GM12878 (cell line): ENCODE data around the gene SUCO. TPM values are rescaled to one million over a fixed set of nuclear protein-coding genes. Genes with fewer than 3 reads are reported as not detected.
A peak's percentile ranks its signal among the peaks of the same experiment; 100 is the strongest.

Experiments used
- ATAC-seq: fragments of 200-7000 bp; cut with Tn5 transposase; 3 replicates; pipeline ENCODE4 v1.9.1; 2020; ENCODE audit warnings: mild to moderate bottlenecking, moderate library complexity
- Bru-seq: library from RNA; stranded (reverse); fragments of 400-500 nt; gene quantifications from one replicate; lab custom pipeline; 2021; lab: Mats Ljungman, UMichigan
- BruChase-seq, 2 experiments: library from RNA; stranded (reverse); fragments of 400-500 nt; gene quantifications; one replicate each; lab custom pipeline; 2021; lab: Mats Ljungman, UMichigan
- BruUV-seq: library from RNA; stranded (reverse); fragments of 400-500 nt; replicated peaks from 2 replicates; lab custom pipeline; 2021; lab: Mats Ljungman, UMichigan
- CTCF ChIA-PET: fragments of 300-600 bp; sonication (Branson Sonifier 250); formaldehyde crosslinking; extraction: SDS; loops from one replicate; lab custom pipeline; 2021; ENCODE audit warnings: inconsistent platforms; lab: Yijun Ruan, JAX
- POLR2A ChIA-PET: fragments of 350-600 bp; formaldehyde crosslinking; extraction: SDS; loops from one replicate; lab custom pipeline; 2021; ENCODE audit warnings: inconsistent platforms; lab: Charles Lee
- RAD21 ChIA-PET: fragments of 300-600 bp; sonication (Branson Sonifier 250); formaldehyde crosslinking; loops from one replicate; lab custom pipeline; 2023; ENCODE audit warnings: antibody characterized with exemption; ENCODE audit not compliant: unreplicated experiment; lab: Charles Lee
- SMC1A ChIA-PET: fragments of 300-600 bp; sonication (Branson Sonifier 250); formaldehyde crosslinking; loops from one replicate; lab custom pipeline; 2023; ENCODE audit not compliant: unreplicated experiment, uncharacterized antibody; lab: Charles Lee
- DNase-seq: peaks from one replicate; pipeline ENCODE4 v3.0.0-alpha.2; 2011; ENCODE audit warnings: low read depth, low spot score
- FAIRE-seq: peaks from 3 replicates; lab custom pipeline; 2011; peaks lifted over from hg19 to GRCh38; lab: Jason Lieb, UNC
- H2AFZ ChIP-seq: 2 replicates; pipeline ENCODE4 v1.6.0; 2011; ENCODE audit warnings: low read depth, low read length, control low read depth; ENCODE audit not compliant: control insufficient read depth
- H3K27ac ChIP-seq: 2 replicates; pipeline ENCODE4 v1.5.1; 2011; ENCODE audit warnings: control low read depth; ENCODE audit not compliant: control insufficient read depth, insufficient read depth
- H3K27me3 ChIP-seq, 2 experiments: replicated peaks in 1 of 2; 2 replicates each; pipeline versions ENCODE4 v1.6.0 to v1.6.1; 2011; ENCODE audit warnings: low read length in 1 of 2; ENCODE audit not compliant: control insufficient read depth in 2 of 2, insufficient read depth in 2 of 2
- H3K36me3 ChIP-seq, 2 experiments: 2 replicates each; pipeline ENCODE4 v1.5.1; 2011; ENCODE audit warnings: low read length in 1 of 2; ENCODE audit not compliant: control insufficient read depth in 2 of 2, insufficient read depth in 2 of 2
- H3K4me1 ChIP-seq: 2 replicates; pipeline ENCODE4 v1.6.1; 2011; ENCODE audit warnings: mild to moderate bottlenecking, low read length, moderate library complexity, mixed read lengths; ENCODE audit not compliant: control insufficient read depth, insufficient read depth
- H3K4me2 ChIP-seq: 2 replicates; pipeline ENCODE4 v1.6.0; 2011; ENCODE audit warnings: control low read depth; ENCODE audit not compliant: control insufficient read depth, insufficient read depth
- H3K4me3 ChIP-seq: fragments of 200-600 bp; sonication (generic); 2 replicates; pipeline ENCODE4 v1.5.1; 2016
- H3K79me2 ChIP-seq: 2 replicates; pipeline ENCODE4 v1.6.0; 2011; ENCODE audit warnings: low read length; ENCODE audit not compliant: control insufficient read depth, insufficient read depth
- H3K9ac ChIP-seq: 2 replicates; pipeline ENCODE4 v1.8.0; 2011; ENCODE audit warnings: low read length, control low read depth, mixed read lengths; ENCODE audit not compliant: control insufficient read depth, insufficient read depth
- H3K9me3 ChIP-seq: replicated peaks from 3 replicates; pipeline ENCODE4 v1.5.1; 2011; ENCODE audit warnings: mild to moderate bottlenecking, low read length; ENCODE audit not compliant: control insufficient read depth, insufficient read depth
- H4K20me1 ChIP-seq: 2 replicates; pipeline ENCODE4 v1.6.0; 2011; ENCODE audit not compliant: control insufficient read depth, insufficient read depth
- ATF7 ChIP-seq: fragments of 450-650 bp; IDR thresholded peaks from 2 replicates; pipeline ENCODE4 v1.6.1; 2016; ENCODE audit warnings: low read depth, mild to moderate bottlenecking
- CBX3 ChIP-seq: fragments of 200-600 bp; sonication (generic); IDR thresholded peaks from 2 replicates; pipeline ENCODE4 v1.6.1; 2016; ENCODE audit warnings: low read depth, borderline replicate concordance
- CBX5 ChIP-seq: sonication (generic); IDR thresholded peaks from 2 replicates; pipeline ENCODE4 v1.6.1; 2016; ENCODE audit warnings: low read depth, moderate library complexity, mild to moderate bottlenecking, inconsistent platforms
- CEBPB ChIP-seq, 2 experiments: fragments of 150-350 bp in 1 of 2; IDR thresholded peaks; 2 replicates each; pipeline ENCODE4 v1.6.1; 2012 to 2014; ENCODE audit warnings: low read depth in 2 of 2, low read length in 2 of 2, borderline replicate concordance in 1 of 2, inconsistent platforms in 1 of 2
- CREM ChIP-seq: IDR thresholded peaks from 2 replicates; pipeline ENCODE4 v1.6.1; 2014; ENCODE audit warnings: antibody characterized with exemption, low read depth
- ELK1 ChIP-seq: IDR thresholded peaks from 2 replicates; pipeline ENCODE4 v1.6.1; 2012; ENCODE audit warnings: low read depth, low read length, improper control_type of control experiment
- EZH2 ChIP-seq: IDR thresholded peaks from 2 replicates; pipeline ENCODE4 v1.6.1; 2012; ENCODE audit warnings: low read depth, mild to moderate bottlenecking, control low read depth, inconsistent platforms, low read length, borderline replicate concordance; ENCODE audit not compliant: control insufficient read depth
- MTA2 ChIP-seq: fragments of 450-650 bp; IDR thresholded peaks from 2 replicates; pipeline ENCODE4 v1.6.1; 2016; ENCODE audit warnings: low read depth, mild to moderate bottlenecking, moderate library complexity
- NFYA ChIP-seq: IDR thresholded peaks from 2 replicates; pipeline ENCODE4 v1.6.1; 2011; ENCODE audit warnings: low read depth, mild to moderate bottlenecking, low read length, improper control_type of control experiment, borderline replicate concordance
- RFX5 ChIP-seq: IDR thresholded peaks from 2 replicates; pipeline ENCODE4 v1.6.1; 2011; ENCODE audit warnings: low read depth, low read length, improper control_type of control experiment
- TCF3 ChIP-seq: IDR thresholded peaks from 2 replicates; pipeline ENCODE4 v1.6.1; 2012; ENCODE audit warnings: low read depth, mild to moderate bottlenecking, low read length, borderline replicate concordance; ENCODE audit not compliant: insufficient read depth
- TCF7 ChIP-seq: IDR thresholded peaks from 2 replicates; pipeline ENCODE4 v1.6.1; 2014; ENCODE audit warnings: antibody characterized with exemption, borderline replicate concordance
- USF2 ChIP-seq: IDR thresholded peaks from 2 replicates; pipeline ENCODE4 v1.6.1; 2011; ENCODE audit warnings: low read depth, low read length, improper control_type of control experiment, borderline replicate concordance
- WRNIP1 ChIP-seq: IDR thresholded peaks from 2 replicates; pipeline ENCODE4 v1.6.1; 2011; ENCODE audit warnings: low read depth, low read length, improper control_type of control experiment, borderline replicate concordance
- WGBS: methylation state at CpG from one replicate; pipeline ENCODE4 v1.1.6; 2016; ENCODE audit warnings: low lambda C conversion rate; ENCODE audit not compliant: insufficient replicate concordance, insufficient coverage; ENCODE audit errors: missing lambda C conversion rate; 5-methylcytosine and 5-hydroxymethylcytosine counted together
- in situ Hi-C: fragments of 300-500 bp; cut with MboI; formaldehyde crosslinking; loops from 9 replicates; pipeline ENCODE4 v1.14.3; 2018; ENCODE audit warnings: mixed read lengths
- intact Hi-C: fragments of 100-400 bp; cut with micrococcal nuclease; formaldehyde crosslinking; loops from one replicate; pipeline ENCODE4 v1.14.2; 2022; ENCODE audit not compliant: unreplicated experiment
- long read RNA-seq, 2 experiments: library from polyadenylated mRNA; unstranded; transcript quantifications; one replicate each; pipeline ENCODE4 v2.0.0, GENCODE V29; 2019 to 2020
- polyA minus RNA-seq, 3 experiments: library from RNA; depleted of rRNA, polyadenylated mRNA; stranded (reverse); fragments of >200 nt; gene quantifications; 2 replicates each; pipeline ENCODE4 v1.2.3, GENCODE V29; 2011
- polyA plus RNA-seq, 11 experiments: library from polyadenylated mRNA; depleted of rRNA in 4 of 11; unstranded in 6 of 11; stranded (reverse) in 5 of 11; fragments of >200 nt; fragmentation: Nextera tagmentation in 4 of 11; fragmentation: Illumina TruSeq in 1 of 11; extraction: Ambion mirVana in 4 of 11; extraction: Trizol in 1 of 11; gene quantifications; 1 replicate in 1 of 11; 2 replicates in 10 of 11; pipeline versions ENCODE4 v1.2.1 to v1.2.3, GENCODE V29; 2011 to 2016; ENCODE audit warnings: inconsistent platforms in 2 of 11, missing spikeins in 2 of 11, low read depth in 1 of 11
- total RNA-seq, 4 experiments: library from RNA; depleted of rRNA in 3 of 4; stranded (reverse); fragments of >200 nt in 3 of 4; fragmentation: Illumina TruSeq in 1 of 4; extraction: Trizol in 1 of 4; gene quantifications; 2 replicates each; pipeline versions ENCODE4 v1.2.1 to v1.2.3, GENCODE V29; 2013 to 2021
- TF ChIP-seq, protein P1 (sequence below): fragments of 450-650 bp; IDR thresholded peaks from 2 replicates; pipeline ENCODE4 v1.6.1; 2016; ENCODE audit warnings: mild to moderate bottlenecking

Gene SUCO
- 95.0 and 95.3 TPM in 2 replicates for total RNA-seq (2013; cell fraction: nucleolus; rRNA removed)
- total RNA-seq (2014; rRNA removed) (7.6 and 10.7 TPM in 2 replicates), total RNA-seq (2014; rRNA removed; fragmentation: Illumina TruSeq; extraction: Trizol) (13.5 TPM in 2 replicates), total RNA-seq (2021) (10.8 and 13.0 TPM in 2 replicates), polyA plus RNA-seq (2011; rRNA removed) (15.3 and 28.1 TPM in 2 replicates), polyA plus RNA-seq (2014; fragmentation: Illumina TruSeq; extraction: Trizol) (10.6 and 13.8 TPM in 2 replicates), polyA plus RNA-seq (2014; fragmentation: Nextera tagmentation; extraction: Ambion mirVana) (1 to 10 TPM; 1.7 to 2.6 TPM), polyA plus RNA-seq (2014; rRNA removed) (6.1 and 8.3 TPM in 2 replicates), polyA plus RNA-seq (2016; fragmentation: Nextera tagmentation; extraction: Ambion mirVana) (1 to 10 TPM; 6.5 to 8.6 TPM), polyA minus RNA-seq (2011; rRNA and poly(A)+ RNA removed) (22.3 and 24.7 TPM in 2 replicates), Bru-seq, nascent RNA (percentile 92 among the genes with signal in this experiment), BruChase-seq, experiment 1, labeled RNA remaining after a 6-hour chase (percentile 80 among the genes with signal in this experiment), BruChase-seq, experiment 2, labeled RNA remaining after a 2-hour chase (percentile 91 among the genes with signal in this experiment)
- 5.3 TPM for polyA plus RNA-seq (2011; ENCODE audit: low read depth)
- polyA plus RNA-seq (2011; cell fraction: cytosol; rRNA removed) = 3.6 and 3.7 TPM in 2 replicates
- polyA plus RNA-seq (2011; cell fraction: nucleus; rRNA removed) = 21.5 and 24.0 TPM in 2 replicates
- polyA plus RNA-seq (2012) = 8.6 and 10.5 TPM in 2 replicates
- 13.8 and 16.5 TPM in 2 replicates for polyA minus RNA-seq (2011; cell fraction: cytosol; rRNA and poly(A)+ RNA removed)
- 23.5 and 46.6 TPM in 2 replicates for polyA minus RNA-seq (2011; cell fraction: nucleus; rRNA and poly(A)+ RNA removed)
- long read RNA-seq, experiment 1, partial matches to known transcripts = 2 of 2 reads
- long read RNA-seq, experiment 1, other reads (novel, unspliced or antisense) = 0 of 2 reads
- long read RNA-seq, experiment 2, partial matches to known transcripts = 8 of 12 reads
- long read RNA-seq, experiment 2, other reads (novel, unspliced or antisense) = 4 of 12 reads

- ChIA-PET RAD21 (interaction anchor here (0.6 to 1.5 kb wide), 7 partner anchors 10 to 531 kb away, joined by 3 to 8 read pairs (median 3); no protein-coding TSS in a partner anchor), CTCF (interaction anchor here (0.6 to 1.5 kb wide), 5 partner anchors 14 to 275 kb away, joined by 3 to 5 read pairs (median 3); no protein-coding TSS in a partner anchor), POLR2A (interaction anchor here (0.6 to 1.5 kb wide), 12 partner anchors 8 to 1335 kb away, joined by 3 to 6 read pairs (median 3); partner anchors contain the start of genes GAS5, VAMP4 and ZBTB37), SMC1A (interaction anchor here (0.8 to 1.5 kb wide), 7 partner anchors 10 to 950 kb away, joined by 3 to 8 read pairs (median 3); no protein-coding TSS in a partner anchor)
- Histone ChIP-seq H3K9ac (peak within 1 kb of the TSS; percentile 76), H2AFZ (peak within 1 kb of the TSS; percentile 100), H3K27ac (peak within 1 kb of the TSS; percentile 95), H3K79me2 (peaks cover 47% of the 10 kb centered on the region), H4K20me1 (no peaks in the 10 kb centered on the region), H3K27me3 (no peaks in the 10 kb centered on the region), H3K4me3 (peak within 1 kb of the TSS; percentile 93), H3K4me2 (peak within 1 kb of the TSS; percentile 85), H3K36me3 (no peaks in the 10 kb centered on the region), H3K4me1 (peaks cover 5% of the 10 kb centered on the region; the same call in 1 of the 2 replicates), H3K9me3 (no peaks in the 10 kb centered on the region)
- under 1% methylated on average over 61 of the region's 74 CpGs for WGBS
- no TSS peak for BruUV-seq
- intact Hi-C loops (loop anchor here (5.0 kb wide), 1 partner anchor 1046 kb away; the partner anchor contains the start of gene PRRC2C), in situ Hi-C loops (no loop called here)
- no peak for FAIRE-seq
- DNase-seq = peak; percentile 96
- ATAC-seq = peak; percentile 89
- TF ChIP-seq TCF3 = 0 out of 2 replicates have a peak, but pooled peaks have one; percentile 24
- TF ChIP-seq TCF7 = no peak
- TF ChIP-seq WRNIP1 = no peak
- no peak for TF ChIP-seq CEBPB (IDR thresholded peaks at IDR 0.05; ENCODE audit: borderline replicate concordance in 1 of 2, low read depth in 2 of 2, low read length in 2 of 2)
- TF ChIP-seq CBX5 = no peak
- peak; percentile 79 for TF ChIP-seq RFX5
- no peak for TF ChIP-seq CBX3
- TF ChIP-seq NFYA = no peak
- TF ChIP-seq MTA2 = no peak
- TF ChIP-seq ELK1 = no peak
- TF ChIP-seq, protein P1, sequence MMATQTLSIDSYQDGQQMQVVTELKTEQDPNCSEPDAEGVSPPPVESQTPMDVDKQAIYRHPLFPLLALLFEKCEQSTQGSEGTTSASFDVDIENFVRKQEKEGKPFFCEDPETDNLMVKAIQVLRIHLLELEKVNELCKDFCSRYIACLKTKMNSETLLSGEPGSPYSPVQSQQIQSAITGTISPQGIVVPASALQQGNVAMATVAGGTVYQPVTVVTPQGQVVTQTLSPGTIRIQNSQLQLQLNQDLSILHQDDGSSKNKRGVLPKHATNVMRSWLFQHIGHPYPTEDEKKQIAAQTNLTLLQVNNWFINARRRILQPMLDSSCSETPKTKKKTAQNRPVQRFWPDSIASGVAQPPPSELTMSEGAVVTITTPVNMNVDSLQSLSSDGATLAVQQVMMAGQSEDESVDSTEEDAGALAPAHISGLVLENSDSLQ = no peak
- no peak for TF ChIP-seq ATF7
- TF ChIP-seq USF2 = no peak
- no peak for TF ChIP-seq EZH2
- peak; percentile 70; the same call in 1 of the 2 replicates for TF ChIP-seq CREM
Measured at GRCh38 chr1:172532700-172533512, at the start of gene SUCO. Gene SUCO, plus strand, starts transcription at chr1:172533150. Its CDS starts 286 bp downstream, at chr1:172533436.
